ENCODE measurements around the gene ARHGAP23.

- TF ChIP-seq CTCF (conservative IDR thresholded peaks at IDR 0.05; ENCODE audit: low read length) (no peak), EZH2phosphoT487 (IDR thresholded peaks at IDR 0.05; ENCODE audit: borderline replicate concordance) (no peak)
Measured at GRCh38 chr17:38429476-38430100, 1.3 kb downstream of the ARHGAP23 start.
